GM21423 (cell line): Measurements from ENCODE around the gene RGPD4.

ENCODE experiments used
- ATAC-seq: cut with Tn5 transposase; IDR thresholded peaks from one replicate; pipeline ENCODE4 v1.9.1; 2021; ENCODE audit warnings: mild to moderate bottlenecking, moderate library complexity; ENCODE audit not compliant: unreplicated experiment

RGPD4 gene

GRCh38 chr2:107927034-107927534 is 100.4 kb downstream of the RGPD4 start:
- no peak for ATAC-seq

- no peak for ATAC-seq
Observed at GRCh38 chr2:107931412-107931811, 104.7 kb downstream of the RGPD4 start.

- ATAC-seq, result no peak
Observed at GRCh38 chr2:107932488-107932887, 105.8 kb downstream of the RGPD4 start.

GRCh38 chr2:107932979-107933378 is 106.3 kb downstream of the RGPD4 start:
- ATAC-seq, result no peak

- ATAC-seq, result no peak
Observed at GRCh38 chr2:107936433-107937359, 110.0 kb downstream of the RGPD4 start.
